GM19043 (cell line): Measurements from ENCODE around the gene TAF1D.
"Not testable (repeated sequence)": the region's sequence is repeated elsewhere in the genome, so short reads cannot be mapped to it uniquely, and the experiment has no call there.

ENCODE experiments used
- ATAC-seq: cut with Tn5 transposase; IDR thresholded peaks from one replicate; pipeline ENCODE4 v1.9.1; 2021; ENCODE audit warnings: low read depth; ENCODE audit not compliant: unreplicated experiment

Gene TAF1D

GRCh38 chr11:93753241-93753640 lies 11.9 kb upstream of the TAF1D start:
- no peak for ATAC-seq

- ATAC-seq, result no peak
Observed at GRCh38 chr11:93751001-93751400, 9.7 kb upstream of the TAF1D start.

- peak; percentile 96 for ATAC-seq
Observed at GRCh38 chr11:93747122-93747521, 5.8 kb upstream of the TAF1D start.

GRCh38 chr11:93746101-93746500 lies 4.8 kb upstream of the TAF1D start:
- no peak for ATAC-seq

- ATAC-seq, result not testable (repeated sequence)
Observed at GRCh38 chr11:93745005-93745755, 3.9 kb upstream of the TAF1D start.

DNA sequence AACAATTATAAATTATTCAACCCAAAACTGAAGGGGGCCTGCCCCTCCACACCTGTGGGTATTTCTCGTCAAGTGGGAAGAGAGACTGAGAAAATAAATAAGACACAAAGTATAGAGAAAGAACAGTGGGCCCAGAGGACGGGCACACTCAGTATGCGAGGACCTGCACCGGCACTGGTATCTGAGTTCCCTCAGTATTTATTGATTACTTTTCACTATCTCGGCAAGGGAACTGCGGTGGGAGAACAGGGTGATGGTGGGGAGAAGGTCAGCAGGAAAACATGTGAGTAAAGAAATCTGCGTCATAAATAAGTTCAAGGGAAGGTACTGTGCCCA lies 3.3 kb upstream of the TAF1D start:
- no peak for ATAC-seq

DNA sequence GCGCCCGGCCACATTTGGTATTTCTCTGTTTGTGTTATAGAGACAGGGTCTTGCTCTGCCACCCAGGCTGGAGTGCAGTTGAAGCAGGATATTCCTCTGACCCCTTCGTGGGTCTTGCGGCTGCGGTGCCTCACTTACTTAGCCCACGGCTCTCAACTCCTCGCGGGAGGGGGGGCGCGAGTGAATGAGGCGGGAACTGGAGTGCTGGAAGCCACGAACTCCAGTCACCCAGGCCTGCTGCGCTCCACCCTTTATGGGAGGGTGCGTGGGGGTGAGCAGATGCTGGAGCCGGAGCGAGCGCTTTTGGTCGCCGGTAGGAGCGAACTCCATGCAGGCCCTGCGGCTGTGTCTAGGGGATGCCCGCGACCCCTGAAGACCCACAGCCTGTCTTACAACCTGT lies 2.0 kb upstream of the TAF1D start:
- ATAC-seq, result no peak

DNA sequence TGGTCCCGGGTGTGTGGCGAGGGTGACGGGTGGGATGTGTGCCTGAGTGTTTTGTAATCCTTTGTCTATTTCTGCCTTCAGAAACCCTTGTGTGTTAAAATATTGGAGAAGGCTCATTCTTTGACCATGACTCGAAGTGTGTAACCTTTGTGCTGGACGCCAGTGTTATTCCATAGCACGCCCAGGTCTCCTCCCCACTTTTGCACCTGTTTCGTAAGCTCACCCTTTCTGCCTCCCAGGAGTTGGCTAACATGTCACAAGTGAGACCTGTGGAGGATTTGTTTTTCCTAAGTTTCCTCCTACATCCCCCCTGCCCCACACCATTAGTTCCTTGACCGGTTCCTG lies 559 bp upstream of the TAF1D start:
- ATAC-seq, result peak; percentile 6

DNA sequence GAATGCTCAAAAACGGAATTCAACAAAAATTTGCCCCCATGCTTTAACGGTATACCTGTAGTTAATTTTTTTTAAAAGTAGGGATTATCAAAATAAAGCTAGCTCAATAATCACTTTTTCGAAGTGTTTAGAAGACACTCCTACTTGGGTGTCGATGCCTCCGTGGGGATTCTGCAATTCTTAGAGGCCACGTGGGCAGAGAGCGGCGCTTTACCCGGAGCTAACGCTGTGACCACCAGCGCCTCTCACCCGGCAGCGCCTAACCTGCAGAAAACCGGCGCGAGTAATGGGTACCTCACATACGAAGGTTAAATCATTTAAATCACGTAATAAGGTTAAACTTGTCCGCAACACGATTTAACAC lies 583 bp downstream of the TAF1D start:
- ATAC-seq, result peak; percentile 32

- no peak for ATAC-seq
Observed at GRCh38 chr11:93740031-93740729, 1.1 kb downstream of the TAF1D start.

DNA sequence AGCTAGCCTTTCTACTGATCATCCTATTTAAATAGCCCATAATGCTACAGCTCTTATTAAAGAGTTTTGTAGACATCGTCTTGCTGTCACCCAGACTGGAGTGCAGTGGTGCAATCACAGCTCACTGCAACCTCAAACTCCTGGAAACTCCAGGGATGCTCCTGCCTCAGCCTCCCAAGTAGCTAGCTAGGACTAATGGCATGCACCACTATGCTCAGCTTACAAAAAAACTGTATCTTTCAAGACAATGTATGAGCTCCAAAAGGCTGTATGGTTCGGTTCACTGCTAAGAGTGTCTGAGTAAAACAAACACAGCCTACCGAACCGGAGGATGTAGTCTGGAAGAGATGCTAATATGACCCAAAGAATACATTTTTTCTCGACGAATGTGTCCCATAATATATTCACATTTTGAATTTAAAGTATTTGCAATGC lies 2.6 kb downstream of the TAF1D start:
- ATAC-seq, result no peak

DNA sequence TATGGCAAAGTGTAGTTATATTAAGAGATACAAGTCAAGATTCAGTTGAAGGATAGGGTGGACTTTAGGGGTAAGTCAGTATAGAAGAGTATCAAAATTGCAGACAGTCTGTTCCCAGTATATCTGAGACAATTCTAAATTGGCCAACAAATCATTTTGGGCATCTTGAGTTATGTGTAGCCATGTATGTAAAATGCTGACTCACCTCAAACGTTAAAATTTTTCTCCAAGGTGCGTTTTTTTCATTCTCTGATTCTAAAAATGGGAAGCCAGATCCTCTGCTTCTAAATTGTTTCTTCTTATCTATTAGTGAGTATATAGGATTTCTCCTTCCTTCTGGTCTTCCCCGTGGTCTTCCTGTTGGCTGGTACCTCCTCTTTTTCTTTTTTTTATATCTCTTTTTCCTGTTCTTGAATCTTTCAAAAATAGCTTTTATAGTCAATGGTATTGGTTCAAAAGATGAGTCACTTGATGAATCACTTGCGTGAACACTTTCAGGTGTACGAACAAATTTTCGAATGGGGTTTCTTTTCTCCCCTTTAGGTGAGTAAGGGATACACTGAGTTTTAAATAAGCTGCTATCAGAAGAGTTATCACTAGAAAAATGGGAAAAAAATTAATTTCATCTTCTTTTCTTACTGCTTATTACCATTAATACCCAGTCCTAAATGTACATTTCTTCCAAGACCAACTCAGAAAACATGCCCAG lies 3.2 kb downstream of the TAF1D start:
- ATAC-seq, result no peak

- ATAC-seq, result no peak
Observed at GRCh38 chr11:93736129-93736528, 5.2 kb downstream of the TAF1D start.

DNA sequence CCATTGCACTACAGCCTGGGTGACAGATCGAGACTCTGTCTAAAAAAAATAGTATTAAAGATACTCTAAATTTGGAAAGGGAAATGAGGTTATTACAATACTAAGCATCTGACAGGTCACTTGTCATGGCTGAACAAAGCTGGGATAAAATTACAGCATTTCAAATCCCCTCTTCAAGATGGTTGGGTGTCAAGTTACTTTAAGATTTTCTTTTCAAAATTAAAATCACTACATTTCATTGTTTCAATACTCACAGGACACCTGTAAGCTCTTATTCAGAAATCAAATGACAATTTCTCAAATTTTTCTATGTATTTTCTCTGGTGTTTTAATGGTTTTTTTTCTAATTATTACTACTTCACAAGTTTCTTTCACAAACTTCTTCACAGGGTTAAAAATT lies 5.7 kb downstream of the TAF1D start:
- no peak for ATAC-seq

- no peak for ATAC-seq
Observed at GRCh38 chr11:93734427-93735222, 6.7 kb downstream of the TAF1D start.

DNA sequence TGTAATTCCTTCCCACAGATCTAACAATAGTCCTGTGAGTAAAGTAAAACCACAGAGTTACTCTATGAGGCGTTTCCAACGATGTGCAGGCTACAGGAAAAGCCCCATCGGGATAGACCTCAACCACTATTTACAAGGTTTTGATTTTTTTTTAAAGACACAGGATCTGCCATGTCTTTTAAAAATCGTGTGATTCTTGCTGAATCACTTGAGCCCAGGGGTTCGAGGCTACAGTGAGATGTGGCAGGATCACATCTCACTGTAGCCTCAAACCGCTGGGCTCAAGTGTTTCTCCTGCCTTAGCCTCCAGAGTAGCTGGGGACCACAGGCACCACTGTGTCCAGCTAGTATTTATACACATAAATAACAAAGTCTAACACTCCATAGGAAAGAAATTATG lies 7.8 kb downstream of the TAF1D start:
- no peak for ATAC-seq

DNA sequence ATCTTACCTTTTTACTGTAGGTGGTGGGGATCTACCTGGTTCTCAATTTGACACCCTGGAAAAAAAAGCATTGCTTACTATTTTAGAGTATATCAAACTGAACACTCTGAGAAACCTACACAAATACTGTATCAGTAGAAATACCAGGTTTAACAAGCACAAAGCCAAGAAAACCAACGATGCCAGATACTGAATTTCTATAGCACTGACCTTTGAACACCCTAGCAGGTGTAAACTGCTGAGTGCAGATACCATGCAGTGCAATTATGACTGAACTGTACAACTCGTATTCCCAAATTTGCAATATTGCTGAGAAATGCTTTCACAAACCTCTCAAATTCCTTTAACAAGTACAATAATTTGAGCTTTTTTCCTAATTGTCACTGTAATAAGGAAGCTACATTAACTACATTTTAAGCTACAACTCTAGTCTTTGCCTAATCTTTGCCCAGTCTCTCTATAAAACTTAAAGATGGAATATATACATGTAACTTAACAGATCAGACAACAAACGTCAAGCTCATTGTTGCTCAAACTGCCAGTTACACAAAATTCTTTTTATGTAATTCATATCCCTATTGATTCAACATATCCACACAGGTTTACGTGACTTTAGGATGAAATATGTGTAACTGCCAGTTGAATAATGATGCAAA lies 8.9 kb downstream of the TAF1D start:
- ATAC-seq, result no peak

DNA sequence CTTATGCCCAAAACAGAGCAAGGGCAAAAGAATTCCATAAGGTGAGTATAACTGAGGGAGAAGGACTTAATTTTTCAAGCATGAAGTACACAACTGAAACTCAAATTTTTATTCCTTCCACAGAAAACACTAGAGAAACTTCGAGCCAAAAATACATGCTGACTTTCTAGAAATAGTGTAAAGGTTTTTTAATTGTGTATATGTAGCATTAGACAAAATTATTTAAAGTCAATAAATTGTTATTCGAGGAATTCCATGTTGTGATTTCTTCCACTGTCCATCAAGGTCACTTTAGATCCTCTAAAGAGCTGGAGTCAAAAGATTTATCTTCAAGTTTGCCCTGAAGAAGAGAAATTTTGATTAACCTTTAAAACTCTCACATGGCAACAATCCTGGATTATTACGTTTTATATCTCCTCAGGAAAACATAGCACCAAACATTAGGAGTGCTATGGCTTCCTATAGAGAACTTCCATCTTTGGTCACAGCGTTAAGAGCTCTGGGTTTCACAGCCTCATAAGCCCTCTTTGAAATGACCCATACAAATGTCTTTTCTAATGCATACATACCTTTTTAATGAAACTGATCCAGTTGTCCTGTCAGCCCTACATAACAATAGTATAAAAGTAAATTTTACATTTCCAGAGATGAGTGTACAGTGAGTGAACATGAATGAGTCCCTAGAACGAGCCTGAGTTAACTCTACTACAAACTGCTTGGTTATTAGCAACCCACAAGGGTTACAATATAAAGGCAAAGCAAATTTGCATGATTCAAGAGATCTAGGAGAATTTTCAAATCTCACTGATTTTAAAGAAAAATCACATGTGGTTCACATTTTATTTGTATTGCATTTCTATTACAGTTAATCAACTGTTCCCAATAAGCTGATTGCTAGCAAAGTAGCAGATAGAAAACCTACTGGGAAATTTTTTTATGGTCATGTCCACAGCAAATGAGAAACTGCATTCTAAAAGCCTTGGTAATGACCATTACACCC lies 10.9 kb downstream of the TAF1D start:
- ATAC-seq, result no peak

DNA sequence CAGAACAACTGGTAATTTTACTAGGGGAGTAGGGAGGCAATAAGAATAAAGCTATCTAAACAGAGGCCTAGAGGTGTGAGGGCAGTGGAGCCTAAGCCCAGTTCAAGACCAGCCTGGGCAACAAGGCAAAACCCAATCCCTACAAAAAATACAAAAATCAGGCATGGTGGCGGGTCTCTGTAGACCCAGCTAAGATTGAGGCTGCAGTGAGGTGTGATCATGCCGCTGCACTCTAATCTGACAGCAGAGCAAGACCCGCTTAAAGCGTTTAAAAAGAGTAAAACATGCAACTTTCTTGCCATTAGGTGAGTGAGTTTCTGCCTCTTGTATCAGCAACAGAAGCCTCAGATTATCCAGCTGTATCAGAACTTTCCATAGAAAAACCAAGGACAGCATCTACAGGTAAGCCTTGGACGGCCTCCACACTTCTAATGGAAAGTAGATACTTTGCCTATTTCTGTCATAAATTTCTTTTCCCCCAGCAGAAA lies 12.1 kb downstream of the TAF1D start:
- no peak for ATAC-seq
